ENCODE results near the gene ZNF438.

DNA sequence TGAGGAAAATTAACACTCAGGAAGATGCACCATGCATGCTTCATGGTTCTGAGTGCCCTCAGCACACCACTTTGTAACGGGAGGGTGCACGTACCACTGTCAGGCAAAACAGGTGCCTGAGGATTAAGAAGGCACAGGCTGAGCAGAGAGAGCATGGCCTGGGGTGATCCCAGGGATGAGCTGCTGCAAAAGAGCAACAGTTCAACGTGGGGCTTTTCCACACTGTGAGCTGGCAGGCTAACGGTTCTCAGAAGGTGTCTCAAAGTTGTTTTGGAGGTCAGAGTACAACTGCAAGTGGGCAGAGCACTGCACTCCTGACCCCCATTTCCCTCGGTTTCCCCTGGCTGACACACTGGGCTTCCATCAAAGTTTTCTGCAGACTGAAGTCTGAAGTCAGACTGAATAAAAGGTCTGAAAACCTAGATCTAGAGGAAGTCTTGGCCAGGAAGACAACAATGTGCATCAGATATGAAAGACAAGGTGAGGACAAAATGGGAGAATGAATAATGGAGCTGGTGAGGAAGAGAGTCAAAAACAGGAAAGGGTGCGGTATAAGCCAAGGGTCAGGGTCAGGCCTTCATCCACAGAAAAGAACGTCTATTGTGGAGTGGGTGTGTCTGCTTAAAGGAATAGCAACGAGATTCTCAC, 20.5 kb downstream of the ZNF438 start:
- TF ChIP-seq, protein P1, sequence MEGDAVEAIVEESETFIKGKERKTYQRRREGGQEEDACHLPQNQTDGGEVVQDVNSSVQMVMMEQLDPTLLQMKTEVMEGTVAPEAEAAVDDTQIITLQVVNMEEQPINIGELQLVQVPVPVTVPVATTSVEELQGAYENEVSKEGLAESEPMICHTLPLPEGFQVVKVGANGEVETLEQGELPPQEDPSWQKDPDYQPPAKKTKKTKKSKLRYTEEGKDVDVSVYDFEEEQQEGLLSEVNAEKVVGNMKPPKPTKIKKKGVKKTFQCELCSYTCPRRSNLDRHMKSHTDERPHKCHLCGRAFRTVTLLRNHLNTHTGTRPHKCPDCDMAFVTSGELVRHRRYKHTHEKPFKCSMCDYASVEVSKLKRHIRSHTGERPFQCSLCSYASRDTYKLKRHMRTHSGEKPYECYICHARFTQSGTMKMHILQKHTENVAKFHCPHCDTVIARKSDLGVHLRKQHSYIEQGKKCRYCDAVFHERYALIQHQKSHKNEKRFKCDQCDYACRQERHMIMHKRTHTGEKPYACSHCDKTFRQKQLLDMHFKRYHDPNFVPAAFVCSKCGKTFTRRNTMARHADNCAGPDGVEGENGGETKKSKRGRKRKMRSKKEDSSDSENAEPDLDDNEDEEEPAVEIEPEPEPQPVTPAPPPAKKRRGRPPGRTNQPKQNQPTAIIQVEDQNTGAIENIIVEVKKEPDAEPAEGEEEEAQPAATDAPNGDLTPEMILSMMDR (IDR thresholded peaks at IDR 0.05; ENCODE audit: control extremely low read depth in 1 of 3, insufficient read depth in 1 of 3, low read depth in 1 of 3, low read length in 3 of 3) = no peak
- TF ChIP-seq CHD2 (IDR thresholded peaks at IDR 0.05; ENCODE audit: low read length) (no peak), CREB1 (IDR thresholded peaks at IDR 0.05) (no peak), CEBPB (IDR thresholded peaks at IDR 0.05; ENCODE audit: low read depth, low read length) (no peak), ZNF274 (IDR thresholded peaks at IDR 0.05; ENCODE audit: borderline replicate concordance, extremely low read depth, low read length) (no peak), POLR2AphosphoS5 (IDR thresholded peaks at IDR 0.05; ENCODE audit: low read depth, low read length) (no peak), KDM1A (IDR thresholded peaks at IDR 0.05; ENCODE audit: borderline replicate concordance, low read length) (no peak)
- TF ChIP-seq, protein P2, sequence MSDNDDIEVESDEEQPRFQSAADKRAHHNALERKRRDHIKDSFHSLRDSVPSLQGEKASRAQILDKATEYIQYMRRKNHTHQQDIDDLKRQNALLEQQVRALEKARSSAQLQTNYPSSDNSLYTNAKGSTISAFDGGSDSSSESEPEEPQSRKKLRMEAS (IDR thresholded peaks at IDR 0.05) = no peak
